ENCODE measurements around the gene KRTAP5-4.

DNA sequence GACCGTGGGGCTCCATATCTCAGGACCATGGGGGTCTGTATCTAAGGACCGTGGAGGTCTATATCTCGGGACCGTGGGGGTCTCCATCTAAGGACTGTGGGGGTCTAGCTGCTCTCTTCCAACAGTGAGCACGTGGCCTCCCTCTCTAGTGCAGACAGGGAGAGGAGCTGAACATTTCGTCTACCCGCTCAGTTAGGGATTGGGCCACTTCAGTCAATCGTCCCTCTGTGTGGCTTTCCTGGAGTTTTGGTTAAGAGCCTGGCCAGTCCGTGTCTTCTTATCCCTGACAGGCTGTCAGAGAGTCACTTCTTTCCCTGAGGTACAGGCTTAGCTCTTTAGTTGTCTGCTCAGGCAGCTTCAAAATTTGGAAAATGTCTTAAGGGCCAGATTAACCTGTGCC lies 40.0 kb downstream of the KRTAP5-4 start:
- TF ChIP-seq, protein P1, sequence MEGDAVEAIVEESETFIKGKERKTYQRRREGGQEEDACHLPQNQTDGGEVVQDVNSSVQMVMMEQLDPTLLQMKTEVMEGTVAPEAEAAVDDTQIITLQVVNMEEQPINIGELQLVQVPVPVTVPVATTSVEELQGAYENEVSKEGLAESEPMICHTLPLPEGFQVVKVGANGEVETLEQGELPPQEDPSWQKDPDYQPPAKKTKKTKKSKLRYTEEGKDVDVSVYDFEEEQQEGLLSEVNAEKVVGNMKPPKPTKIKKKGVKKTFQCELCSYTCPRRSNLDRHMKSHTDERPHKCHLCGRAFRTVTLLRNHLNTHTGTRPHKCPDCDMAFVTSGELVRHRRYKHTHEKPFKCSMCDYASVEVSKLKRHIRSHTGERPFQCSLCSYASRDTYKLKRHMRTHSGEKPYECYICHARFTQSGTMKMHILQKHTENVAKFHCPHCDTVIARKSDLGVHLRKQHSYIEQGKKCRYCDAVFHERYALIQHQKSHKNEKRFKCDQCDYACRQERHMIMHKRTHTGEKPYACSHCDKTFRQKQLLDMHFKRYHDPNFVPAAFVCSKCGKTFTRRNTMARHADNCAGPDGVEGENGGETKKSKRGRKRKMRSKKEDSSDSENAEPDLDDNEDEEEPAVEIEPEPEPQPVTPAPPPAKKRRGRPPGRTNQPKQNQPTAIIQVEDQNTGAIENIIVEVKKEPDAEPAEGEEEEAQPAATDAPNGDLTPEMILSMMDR (conservative IDR thresholded peaks at IDR 0.05; ENCODE audit: low read length) = no peak
- no peak for TF ChIP-seq EZH2phosphoT487 (IDR thresholded peaks at IDR 0.05; ENCODE audit: borderline replicate concordance)
